CD4-positive, alpha-beta T cell treated with Interleukin-17A for 1 hour (primary cell): ENCODE measurements around the gene ADCY9.
"Not testable (repeated sequence)": the region's sequence is repeated elsewhere in the genome, so short reads cannot be mapped to it uniquely, and the experiment has no call there.

ENCODE experiments used
- DNase-seq: peaks from one replicate; pipeline ENCODE4 v3.0.0-alpha.2; 2020

ADCY9 gene

GRCh38 chr16:4092547-4093265, 23.5 kb downstream of the ADCY9 start:
- DNase-seq, result no peak

DNA sequence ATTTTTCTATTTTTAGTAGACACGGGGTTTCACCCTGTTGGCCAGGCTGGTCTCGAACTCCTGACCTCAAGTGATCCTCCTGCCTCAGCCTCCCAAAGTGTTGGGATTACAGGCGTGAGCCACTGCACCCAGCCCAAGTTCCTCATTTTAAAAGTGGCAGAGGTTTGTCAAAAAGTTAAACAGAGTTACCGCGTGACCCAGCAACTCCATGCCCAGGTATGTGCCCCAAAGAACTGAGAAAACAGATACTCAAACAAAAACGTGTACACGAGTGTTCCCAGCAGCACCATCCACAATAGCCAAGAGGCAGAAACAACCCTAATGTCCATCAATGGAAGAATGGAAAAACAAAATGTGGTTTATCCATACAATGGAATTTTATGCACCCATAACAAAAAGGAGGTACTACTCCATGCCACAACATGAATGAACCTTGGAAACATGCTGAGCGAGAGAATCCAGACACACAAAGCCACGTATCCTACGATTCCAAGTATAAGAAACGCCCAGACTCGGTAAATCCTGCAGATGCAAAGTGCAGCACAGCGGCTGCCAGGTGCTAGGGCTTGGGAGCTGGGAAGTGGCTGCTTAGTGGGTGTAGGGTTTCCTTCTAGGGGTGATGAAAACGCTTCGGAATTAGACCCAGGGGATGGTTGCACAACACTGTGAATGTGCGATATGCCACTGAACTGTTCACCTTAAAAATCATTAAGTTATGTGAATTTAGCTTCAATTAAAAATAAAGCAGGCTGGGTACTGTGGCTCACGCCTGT, 24.8 kb downstream of the ADCY9 start:
- DNase-seq, result no peak

- no peak for DNase-seq
Observed at GRCh38 chr16:4090351-4090851, 25.8 kb downstream of the ADCY9 start.

- DNase-seq, result no peak
Observed at GRCh38 chr16:4089811-4090301, 26.4 kb downstream of the ADCY9 start.

GRCh38 chr16:4089251-4089810, 26.9 kb downstream of the ADCY9 start:
- DNase-seq, result no peak

DNA sequence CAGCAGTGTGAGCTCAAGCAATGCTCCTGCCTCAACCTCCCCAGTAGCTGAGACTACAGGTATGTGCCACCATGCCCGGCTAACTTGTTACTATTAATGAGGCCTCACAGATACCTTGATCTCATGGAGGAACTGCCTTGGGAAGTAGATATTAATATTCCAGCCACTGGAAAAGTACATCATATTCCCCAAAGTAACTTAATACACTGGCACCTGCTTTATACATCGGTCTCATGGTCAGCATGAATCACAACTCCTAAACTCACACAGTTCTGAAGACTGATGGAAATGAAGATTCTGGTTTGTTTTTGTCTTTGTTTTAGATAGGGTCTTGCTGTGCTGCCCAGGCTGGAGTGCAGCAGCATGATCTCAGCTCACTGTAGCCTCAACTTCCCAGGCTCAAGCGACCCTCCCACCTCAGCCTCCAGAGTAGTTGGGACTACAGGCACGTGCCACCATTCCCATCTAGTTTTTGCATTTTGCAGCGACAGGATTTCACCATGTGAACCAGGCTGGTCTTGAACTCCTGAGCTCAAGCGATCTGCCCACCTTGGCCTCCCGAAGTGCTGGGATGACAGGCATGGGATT, 28.2 kb downstream of the ADCY9 start:
- no peak for DNase-seq

- DNase-seq, result no peak
Observed at GRCh38 chr16:4087099-4087885, 28.9 kb downstream of the ADCY9 start.

DNA sequence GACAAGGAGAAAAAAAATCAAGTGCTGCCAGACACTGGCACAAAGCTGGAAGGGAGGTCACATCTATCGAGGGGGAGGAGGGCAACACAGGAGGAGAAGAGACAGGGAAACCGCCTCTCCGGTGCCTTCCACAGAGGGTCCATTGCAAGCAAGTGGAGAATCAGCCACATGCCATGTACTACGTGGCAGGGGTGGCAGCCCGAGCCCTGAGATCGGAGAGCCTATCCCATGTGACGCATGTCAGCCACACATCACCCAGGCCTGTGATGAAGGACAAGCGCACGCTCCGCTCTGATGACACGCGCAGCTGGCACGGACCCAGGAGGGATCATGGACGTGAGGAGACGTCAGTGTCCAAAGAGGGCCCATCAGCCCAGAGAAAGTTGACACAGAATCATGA, 30.1 kb downstream of the ADCY9 start:
- no peak for DNase-seq

DNA sequence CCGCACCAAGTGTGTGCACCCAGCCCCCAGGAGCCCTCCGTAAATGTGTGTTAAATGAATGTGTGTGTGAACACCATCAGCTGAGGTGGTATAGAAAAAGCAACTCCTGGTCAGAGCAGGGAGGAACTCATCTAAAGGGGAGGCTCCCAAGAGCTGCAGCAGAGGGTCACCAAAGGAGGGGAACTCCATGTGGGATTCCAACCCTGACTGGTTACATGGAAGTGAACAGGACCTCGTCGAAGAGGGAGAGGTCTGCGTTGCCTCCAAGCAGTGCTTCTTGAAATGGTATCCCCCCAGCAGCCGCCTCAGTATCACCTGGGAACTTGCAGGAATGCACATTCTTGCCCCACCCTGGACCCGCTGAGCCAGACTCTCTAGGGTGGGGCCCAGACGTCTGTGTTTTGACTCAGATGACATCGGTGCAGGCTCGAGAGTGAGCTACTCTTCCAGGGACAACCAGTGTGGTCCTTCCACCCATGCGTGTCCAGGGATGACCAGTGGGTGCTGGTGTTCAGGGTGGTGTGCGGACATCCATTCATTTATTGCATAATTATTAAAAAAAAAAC, 30.8 kb downstream of the ADCY9 start:
- no peak for DNase-seq

- no peak for DNase-seq
Observed at GRCh38 chr16:4083347-4083870, 32.8 kb downstream of the ADCY9 start.

DNA sequence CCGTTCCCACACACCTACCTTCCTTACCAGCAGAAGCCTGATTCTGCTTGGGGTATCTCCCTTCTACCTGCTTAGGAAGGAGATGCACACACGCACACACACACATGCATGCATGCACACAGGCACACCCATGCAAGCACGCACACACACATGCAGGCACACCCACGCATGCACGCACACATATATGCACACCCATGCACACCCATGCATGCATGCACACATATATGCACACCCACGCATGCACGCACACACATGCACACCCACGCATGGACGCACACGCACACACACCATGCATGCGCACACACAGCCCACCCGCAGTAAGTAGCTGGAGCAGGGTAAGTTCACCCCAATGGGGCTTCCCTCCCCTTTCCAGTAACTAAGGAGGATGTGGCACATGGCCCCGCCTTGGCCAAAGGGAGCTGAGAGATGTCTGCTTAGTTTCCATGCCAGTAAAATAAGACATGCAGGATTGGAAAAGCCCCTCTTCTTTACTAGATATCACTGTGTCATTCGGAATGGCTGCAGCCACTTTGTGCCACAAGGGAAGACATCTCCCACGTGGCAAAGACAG, 33.7 kb downstream of the ADCY9 start:
- DNase-seq, result no peak

GRCh38 chr16:4081521-4082021, 34.7 kb downstream of the ADCY9 start:
- DNase-seq, result peak; percentile 27

- DNase-seq, result no peak
Observed at GRCh38 chr16:4081047-4081446, 35.2 kb downstream of the ADCY9 start.

DNA sequence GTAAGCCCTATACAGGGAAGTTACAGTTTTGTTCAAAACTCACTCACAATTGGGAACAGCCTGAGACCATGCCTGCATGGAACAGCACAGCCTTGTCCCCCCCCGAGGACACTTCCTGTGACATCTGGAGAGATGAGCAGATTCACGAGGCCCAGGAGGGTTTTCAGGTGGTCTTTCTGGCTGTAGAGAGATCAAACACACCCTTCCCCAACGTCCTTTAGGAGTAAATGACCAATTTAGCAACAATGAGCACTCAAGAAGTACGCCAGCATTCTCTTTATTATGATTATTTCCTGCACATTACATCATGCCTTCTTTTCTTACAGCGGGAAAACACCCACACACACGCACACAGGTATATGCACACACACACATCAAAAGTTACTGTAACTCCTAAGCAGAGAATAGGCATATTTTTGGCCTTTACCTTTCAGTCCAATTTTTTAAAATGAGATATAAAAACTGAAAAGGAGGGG, 39.0 kb downstream of the ADCY9 start:
- no peak for DNase-seq

- DNase-seq, result no peak
Observed at GRCh38 chr16:4075534-4075933, 40.7 kb downstream of the ADCY9 start.

DNA sequence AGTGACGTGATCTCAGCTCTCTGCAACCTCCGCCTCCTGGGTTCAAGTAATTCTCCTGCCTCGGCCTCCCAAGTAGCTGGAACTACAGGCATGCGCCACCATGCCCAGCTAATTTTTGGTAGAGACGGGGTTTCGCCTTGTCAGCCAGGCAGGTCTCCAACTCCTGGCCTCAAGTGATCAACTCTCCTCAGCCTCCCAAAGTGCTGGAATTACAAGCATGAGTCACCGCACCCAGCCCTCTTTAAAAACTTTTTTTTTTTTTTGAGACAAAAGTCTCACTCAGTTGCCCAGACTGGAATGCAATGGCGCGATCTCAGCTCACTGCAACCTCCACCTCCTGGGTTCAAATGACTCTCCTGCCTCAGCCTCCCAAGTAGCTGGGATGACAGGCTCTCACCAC, 43.1 kb downstream of the ADCY9 start:
- not testable (repeated sequence) for DNase-seq

DNA sequence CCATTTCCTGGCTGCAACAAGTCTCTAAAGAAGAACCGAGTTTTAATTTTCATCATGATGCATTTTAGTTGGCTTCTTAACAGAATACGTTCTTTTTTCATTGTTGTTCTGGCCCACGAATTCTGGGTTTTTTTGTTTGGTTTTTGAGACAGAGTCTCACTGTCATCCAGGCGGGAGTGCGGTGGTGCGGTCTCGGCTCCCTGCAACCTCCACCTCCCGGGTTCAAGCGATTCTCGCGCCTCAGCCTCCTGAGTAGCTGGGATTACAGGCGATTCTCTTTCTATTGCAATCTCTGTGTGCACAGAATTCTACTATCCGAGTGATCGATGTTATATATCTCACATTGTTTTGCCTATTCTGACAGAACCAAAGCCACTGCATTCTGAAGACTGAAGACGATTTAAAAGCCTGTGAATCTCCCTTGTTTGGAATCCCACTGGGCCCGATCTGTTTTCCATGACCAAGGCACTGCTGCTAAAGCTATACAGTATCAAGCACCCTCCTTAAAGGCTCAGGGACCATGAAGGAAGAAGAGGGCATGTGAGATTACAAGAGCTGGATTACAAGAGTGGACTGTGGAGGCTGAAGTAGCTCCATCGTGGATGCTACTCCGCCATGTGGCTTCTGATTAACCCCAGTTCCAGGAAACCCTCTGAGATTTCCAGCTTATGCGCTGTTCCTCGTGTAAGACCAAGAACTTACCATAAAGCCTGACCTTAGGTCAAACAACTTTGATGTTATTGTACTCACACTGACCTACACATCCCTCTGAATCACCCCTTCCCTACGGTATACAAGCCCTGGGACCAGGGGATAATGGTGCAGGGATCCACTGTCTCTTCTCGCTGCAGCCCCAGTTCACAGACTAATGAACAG, 44.3 kb downstream of the ADCY9 start:
- DNase-seq, result no peak

DNA sequence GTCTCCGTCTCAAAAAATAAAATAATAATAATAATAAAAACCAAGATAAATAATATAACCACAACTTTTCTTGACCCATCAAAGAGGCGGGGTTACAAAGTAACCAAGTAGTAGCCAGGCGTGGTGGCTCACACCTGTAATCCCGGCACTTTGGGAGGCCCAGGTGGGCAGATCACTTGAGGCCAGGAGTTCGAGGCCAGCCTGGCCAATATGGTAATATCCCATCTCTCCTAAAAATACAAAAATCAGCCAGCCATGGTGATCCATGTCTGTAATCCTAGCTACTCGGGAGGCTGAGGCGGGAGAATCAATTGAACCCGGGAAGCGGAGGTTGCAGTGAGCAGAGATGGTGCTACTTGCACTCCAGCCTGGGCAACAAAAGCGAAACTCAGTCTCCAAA, 45.3 kb downstream of the ADCY9 start:
- DNase-seq, result no peak

- no peak for DNase-seq
Observed at GRCh38 chr16:4067262-4068001, 48.8 kb downstream of the ADCY9 start.
